Measurements from ENCODE around the gene BACH2.
"Not testable (repeated sequence)": the region's sequence is repeated elsewhere in the genome, so short reads cannot be mapped to it uniquely, and the experiment has no call there.

Gene BACH2

DNA sequence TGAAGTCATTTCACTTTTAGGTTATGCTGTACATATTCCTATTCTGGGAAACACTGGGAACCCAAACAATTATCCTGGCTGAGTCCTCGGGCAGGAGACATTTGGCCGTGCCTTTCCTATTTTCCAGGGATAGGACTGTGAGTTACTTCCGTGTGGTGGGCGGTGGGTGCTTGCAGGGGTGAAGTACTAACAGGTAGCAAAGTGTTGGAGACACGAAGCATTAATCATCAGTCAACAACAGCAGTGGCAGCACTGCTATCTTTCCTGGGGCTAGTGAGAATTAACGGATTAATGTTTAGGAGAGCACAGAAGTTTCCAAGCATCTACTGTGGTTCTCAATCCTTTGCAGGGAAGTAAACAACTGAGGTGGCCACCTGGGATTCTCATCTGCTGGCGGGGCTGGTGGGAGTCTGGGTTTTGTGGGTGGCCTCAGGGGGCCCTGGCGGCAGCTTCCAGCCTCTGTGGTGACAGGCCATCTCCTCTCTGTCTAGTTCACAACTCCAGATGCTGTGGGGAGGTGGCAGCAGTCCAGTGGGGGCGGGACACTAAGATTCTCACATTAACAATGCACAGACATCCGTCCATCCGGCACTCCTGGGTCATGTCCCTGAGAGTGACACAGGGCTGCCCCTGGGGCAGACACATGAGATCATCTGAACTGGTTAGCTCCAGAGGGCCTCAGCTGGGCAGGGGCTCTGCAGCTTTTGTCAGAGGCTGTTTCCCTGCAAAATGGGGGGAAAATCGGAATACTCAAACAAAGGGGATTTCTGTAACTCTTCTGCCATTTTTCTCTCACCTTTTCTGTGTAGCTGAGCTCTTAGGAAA, 311.5 kb downstream of the BACH2 start:
- no peak for DNase-seq

DNA sequence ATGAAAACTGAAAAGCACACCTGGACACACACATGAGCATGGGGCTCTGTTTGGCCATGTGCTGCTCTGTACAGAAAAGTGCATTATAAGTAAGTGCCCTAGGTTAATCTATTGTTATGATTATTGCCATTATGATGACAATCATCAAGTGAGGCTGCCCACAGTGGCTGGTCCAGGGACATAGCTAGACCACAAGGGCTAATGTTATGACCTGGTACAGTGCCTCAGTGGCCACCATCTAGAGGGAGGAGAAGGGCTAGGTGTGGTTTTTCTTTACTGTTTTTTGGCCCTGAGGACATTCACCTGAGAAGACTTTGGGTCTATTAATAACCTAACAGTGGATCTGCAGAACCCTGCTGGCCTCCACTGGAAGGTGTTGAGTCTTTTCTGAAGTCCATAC, 316.3 kb downstream of the BACH2 start:
- no peak for DNase-seq

DNA sequence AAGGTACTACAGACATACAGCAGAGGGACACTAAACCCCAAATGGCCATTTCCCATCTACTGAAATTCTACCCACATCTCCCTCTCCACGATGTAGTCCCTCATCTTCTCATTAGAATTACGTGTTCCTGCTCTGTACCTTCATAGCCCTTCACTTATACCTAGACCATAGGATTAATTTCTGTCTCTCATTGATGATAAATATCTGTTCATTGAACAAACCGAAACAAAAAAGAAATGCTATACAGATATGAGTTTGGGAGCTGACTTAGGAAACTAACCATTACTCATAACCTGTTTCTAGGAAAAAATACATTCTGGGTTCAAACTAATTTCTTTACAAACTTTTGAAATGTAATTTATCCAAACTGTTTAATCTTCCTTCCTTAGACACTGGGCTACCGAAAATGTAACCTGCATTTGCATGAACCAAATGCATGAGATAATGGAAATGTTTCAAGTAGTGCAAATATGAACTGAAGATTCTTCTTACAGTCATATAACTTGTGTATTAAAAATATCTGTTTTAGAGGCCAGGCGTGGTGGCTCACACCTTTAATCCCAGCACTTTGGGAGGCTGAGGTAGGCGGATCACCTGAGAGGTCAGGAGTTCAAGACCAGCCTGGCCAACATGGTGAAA, 317.0 kb downstream of the BACH2 start:
- DNase-seq, result no peak

DNA sequence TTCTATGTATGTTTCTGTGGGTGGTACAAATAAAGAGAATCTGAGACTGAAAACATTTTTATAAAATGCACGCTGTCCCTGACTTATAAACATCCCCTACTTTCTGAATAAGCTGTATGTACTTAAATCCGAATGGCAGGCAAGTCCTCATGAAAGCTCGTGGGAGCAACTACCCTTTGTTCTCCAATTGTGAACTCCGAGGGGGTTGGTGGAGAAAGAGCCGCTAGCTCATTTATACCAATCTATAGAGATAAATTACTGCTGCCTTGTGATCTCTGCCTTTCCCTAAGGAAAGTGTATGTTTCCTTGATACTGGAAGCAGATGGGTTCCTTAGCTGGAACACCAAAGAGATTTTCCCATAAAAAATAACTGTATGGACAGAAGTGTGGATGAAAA, 317.9 kb downstream of the BACH2 start:
- no peak for DNase-seq

DNA sequence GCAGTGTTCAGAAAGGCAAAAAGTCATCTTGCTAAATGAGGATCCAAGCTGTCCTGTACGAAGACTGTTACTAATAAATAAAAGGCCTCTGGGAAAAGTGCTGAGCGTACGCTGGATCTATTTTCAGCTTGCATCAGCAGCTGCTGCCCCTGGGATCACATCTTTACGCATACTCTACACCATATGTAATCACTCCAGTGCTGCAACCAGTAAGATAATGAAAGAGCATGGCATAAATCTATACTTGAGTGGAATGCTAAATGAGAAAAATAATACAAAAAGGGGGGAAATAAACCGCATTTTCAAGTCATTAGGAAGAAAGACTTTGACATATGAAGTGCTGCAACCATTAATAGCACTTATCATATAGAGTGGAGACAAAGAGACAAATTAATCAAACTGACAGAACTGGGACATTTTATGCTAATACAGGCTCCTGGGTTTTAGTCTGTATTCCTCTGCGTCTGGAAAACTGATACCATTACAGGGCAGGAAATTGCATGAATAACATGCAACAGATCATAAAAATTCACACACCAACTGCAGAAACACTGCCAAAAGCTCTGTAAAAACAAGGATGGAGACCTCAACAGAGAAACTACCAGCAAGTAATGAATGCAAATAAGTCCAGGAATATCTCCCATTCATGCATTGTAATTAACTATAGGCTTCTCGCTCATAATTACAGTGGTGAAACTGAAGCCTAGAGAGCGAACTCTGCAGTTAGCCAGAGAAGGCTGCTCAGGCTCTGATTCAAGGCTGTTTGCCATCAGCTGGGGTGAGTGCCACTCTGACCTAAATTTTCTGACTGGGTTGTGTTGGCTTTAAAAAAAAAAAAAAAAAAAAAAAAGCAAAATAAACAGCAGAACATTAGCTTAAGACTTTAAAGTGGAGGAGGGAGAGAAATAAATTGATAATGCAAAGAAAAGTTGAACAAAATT, 318.6 kb downstream of the BACH2 start:
- DNase-seq, result no peak

DNA sequence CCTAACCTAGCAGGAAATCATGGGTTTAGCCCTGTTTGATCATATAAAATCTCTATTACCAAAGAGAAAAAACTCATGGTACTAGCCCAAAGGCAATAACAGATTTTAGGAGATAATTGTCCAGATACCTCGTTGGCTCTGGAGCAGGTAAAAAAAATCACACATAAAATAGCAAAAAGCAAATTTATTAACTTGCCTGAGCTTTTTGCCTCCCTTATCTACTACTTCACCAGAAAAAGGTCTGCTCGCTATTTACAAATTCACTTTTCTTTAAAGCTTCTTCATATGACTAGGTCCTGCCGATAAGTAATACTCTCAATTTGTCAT, 320.0 kb downstream of the BACH2 start:
- DNase-seq, result no peak

DNA sequence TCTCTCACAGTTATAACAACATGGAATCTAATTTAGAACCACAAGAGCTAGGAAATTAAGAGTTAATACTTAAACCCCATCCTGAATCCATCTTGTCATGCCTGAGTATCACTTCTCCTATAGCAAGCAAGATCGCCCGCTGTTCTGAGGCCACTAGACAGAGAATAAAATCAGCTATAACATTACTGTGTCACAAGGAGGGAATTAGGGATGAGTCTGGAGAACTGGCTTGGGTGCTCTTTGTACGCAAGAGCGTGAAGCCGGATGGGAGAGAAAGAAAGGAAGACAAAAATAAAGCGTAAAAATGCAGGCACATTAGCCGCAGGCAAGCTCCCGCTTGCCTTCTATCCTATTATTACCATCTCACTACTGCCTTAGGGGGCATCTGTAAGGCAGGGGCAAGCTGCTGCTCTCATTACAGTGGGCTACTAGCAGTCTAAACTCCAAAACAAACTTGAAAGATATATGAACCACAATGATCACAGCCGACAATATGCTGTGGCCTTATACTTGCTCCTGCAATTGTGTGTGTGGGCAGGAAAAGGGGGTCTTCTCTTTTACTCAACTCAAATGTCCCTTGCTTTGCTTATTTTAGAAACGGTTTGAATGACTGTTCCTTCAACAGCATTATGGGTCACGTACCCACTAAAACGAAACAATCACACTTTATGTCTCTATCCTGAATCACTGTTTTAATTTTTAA, 320.5 kb downstream of the BACH2 start:
- no peak for DNase-seq

DNA sequence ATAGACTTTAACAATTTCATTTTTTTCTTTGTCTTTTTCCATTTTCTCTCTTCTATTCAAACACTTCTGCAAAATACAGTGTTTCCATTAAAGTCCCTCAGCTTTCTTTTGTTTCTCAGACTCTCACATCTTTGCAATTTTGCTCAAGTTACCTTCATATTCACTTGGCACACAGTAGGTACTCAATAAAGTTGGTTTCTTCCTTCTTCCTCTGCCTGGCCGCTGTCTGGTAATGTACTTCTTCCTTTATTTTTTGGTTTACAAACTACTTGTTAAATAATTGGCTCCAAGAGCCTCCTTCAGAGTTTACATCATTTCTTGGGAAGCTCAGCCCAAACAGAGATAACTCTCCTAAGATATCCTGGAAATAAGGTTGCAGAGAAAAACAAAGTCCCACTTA, 321.3 kb downstream of the BACH2 start:
- no peak for DNase-seq

DNA sequence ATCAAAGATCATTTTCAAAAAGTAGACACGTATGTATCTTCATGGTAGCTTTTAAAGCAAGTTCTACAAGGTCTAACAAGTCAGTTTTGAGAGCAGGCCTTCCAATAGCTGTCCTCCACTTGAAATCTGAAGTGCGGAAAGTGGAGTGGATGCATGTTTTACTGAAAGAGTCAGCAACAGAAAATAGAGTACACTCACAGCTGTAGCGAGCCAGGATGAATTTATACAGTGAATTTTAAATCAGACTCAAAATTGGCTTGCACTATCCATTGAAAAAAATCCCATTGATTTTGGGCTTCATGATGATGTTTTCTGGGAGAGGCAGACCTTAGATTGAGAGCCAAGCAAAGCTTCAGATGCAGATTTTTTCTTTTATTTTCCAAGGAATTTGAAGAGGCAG, 321.8 kb downstream of the BACH2 start:
- DNase-seq, result no peak

DNA sequence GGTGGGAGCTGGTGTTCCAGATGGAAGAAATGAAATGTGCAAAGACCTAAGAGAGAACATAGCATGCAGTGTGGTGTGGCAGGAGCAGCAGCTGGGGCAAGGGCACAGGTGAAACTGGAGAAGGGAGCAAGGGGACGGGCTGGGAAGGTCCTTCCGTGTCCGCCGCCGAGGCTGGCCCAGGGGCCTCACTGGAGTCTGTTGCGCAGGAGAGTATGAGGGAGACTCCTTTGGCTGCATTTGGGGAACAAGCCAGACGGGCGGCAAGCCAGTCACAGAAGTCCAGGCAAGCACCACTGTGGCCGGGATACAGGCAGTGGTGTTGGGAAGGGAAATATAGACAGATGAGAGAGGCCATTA, 324.6 kb downstream of the BACH2 start:
- no peak for DNase-seq

DNA sequence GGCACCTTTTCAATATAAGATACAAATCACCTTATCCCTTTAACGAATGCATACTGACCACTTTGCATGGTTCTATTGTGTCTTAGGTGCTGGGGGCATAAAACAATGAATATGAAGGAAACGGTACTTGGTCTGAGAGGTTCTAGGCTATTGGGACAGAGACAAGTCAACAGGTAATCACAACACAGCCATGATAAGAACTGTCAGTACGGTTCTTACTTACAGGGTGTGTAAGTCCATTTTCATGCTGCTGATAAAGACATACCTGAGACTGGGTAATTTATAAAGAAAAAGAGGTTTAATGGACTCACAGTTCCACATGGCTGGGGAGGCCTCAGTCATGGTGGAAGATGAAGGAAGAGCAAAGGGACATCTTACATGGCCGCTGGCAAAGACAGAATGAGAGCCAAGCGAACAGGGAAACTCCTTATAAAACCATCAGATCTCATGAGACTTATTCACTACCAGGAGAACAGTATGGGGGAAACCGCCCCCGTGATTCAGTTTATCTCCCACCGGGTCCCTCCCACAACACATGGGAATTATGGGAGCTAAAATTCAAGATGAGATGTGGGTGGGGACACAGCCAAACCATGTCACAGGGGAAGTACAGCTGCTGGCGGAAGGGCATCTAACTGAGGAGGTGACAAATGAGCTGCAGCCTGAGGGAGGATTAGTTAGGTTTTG, 325.2 kb downstream of the BACH2 start:
- not testable (repeated sequence) for DNase-seq

DNA sequence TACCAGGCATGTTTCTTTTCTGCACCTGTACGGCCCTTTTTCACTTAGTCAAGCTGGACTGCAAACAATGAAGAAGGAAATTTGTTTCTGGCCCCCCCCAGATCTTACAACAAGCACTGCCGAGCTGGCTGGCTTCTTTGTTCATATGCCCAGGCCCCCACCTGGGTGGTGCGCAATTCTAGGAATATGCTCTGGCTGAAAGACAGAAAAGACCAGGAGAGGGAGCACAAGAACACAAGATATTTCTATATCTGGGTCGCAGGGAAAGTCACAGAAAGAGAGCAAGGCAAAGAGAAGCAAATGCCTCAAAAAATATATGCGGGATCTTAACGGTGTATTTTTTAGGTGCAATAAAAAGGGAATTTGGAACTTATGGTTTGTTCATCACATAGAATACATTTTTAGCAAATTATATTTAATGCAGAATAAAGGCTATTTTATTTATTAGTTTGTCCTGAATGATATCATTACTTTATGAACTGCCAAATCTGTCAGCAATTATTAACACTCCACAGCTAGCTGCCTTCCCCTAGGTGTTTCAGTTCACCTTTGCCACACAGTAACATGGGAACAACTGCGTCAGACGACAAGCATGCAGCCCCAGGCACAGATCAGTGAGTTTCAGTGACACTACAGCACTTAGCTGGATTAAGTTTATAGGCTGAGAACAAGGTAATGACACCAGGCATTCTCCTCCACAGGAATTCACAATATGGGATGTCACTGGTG, 325.9 kb downstream of the BACH2 start:
- peak in 1 of 2 experiments; percentile 60 for DNase-seq

DNA sequence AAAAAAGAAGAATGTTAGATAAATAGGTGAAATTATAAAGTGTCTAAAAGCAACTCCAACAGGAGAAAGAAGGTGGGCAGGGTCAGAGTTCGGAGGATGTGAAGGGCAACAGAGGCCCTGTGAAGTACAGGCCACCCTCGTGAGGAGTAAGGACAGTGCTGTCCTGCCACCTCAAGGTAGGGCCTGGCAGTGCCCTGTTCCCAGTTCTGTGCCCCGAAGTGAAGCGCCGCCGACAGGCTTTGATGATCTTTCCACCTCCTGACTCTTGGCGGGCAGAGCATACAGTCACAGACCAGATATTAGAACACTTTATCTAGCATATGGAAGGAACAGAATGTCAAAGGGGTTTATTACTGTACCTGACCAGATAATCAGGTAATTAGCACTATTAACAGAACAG, 326.6 kb downstream of the BACH2 start:
- no peak for DNase-seq

DNA sequence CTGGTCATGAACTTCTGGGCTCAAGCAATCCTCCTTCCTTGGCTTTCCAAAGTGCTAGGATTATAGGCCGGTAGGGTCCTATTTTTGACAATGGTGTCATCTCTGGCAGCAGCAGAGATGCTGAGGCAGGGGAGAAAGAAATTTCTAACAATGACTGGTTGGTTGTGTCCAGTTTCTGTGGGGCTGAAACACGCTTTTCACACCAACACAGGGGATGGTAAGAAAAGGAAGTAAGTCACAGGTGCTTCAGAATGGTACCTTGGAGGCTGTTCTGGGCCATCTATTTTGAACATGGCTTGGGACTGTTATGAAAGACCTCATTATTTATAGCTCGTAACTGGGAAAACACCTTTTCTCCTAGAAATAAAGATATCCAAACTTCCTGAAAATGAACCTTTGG, 329.7 kb downstream of the BACH2 start:
- DNase-seq, result no peak

DNA sequence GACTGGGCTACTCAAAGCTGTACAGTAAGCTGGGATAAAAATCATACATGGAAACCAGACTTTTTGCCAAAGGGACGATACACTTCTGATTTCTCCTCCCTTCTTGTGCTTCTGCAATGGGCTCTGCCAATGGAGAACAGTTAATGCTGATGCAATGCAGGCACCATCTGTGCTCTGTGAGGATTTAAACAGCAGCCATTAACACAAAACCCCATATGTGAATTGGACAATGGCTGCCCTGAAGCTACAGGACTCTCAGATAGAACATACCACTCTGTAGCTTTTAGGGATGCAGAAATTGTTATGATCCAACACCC, 330.5 kb downstream of the BACH2 start:
- no peak for DNase-seq

DNA sequence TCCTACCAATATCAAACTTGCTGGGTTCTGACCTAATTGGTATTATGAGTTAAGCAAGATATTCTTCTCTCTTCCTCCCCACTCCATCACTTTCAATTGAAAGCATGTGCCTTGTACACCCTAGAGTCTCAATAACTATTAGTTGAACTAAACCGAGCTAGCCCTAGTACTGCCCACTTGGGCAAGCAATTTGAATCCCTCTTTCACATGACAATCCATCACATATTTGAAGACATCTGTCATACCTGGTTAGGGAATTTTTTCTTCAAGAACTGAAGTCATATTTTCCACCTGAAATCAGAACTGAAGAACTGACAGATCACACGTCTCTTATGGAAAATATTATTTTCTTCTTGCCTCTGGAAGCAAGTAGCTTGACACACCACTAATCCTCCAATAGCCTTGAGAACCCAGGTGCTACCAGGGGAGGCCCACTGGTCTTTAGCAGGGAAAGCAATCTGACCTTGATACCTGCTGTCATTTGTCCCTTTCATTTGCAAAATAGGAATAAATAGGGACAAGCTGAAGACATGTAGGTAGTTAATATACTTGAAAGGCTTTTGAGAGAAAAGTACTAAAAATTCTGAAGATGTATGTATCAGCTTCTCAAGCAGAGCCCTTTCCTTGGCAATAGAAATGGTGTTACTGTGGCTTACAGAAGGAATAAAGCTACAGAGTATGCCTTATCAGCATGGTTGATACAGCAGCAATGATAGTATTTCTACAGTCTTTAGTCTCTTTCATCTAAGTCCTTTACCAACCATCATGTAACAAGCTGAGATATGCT, 331.0 kb downstream of the BACH2 start:
- DNase-seq, result no peak

DNA sequence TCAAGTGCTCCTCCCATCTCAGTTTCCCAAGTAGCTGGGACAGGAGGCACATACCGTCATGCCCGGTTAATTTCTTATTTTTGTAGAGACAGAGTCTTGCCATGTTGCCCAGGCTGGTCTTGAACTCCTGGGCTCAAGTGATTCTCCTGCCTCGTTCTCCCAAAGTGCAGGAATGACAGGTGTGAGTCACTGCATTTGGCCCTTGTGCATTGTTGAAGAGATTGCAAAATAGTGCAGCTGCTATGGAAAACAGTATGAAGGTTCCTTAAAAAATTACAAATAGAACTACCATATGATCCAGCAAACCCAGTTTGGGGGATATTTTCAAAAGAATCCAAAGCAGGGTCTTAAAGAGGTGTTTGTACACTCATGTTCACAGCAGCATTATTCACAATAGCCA, 333.3 kb downstream of the BACH2 start:
- no peak for DNase-seq

DNA sequence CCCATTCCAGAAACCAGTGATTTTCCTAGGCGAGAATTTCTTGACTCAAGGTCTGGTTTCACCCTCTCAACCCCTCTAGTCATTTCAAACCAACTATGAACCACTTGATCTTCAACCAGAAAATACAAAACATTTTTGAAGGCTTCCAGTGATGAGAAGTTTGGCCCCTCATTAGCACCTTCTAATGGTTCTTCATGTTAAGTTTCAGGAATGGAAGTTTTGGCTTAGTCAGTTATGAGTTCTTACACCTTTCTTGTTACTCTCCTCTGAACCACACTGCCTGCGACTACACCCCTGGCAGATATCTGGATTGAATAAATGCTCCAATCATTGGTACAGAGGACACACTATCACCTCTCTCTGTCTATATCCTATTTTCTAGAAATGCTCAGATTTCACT, 335.2 kb downstream of the BACH2 start:
- no peak for DNase-seq

DNA sequence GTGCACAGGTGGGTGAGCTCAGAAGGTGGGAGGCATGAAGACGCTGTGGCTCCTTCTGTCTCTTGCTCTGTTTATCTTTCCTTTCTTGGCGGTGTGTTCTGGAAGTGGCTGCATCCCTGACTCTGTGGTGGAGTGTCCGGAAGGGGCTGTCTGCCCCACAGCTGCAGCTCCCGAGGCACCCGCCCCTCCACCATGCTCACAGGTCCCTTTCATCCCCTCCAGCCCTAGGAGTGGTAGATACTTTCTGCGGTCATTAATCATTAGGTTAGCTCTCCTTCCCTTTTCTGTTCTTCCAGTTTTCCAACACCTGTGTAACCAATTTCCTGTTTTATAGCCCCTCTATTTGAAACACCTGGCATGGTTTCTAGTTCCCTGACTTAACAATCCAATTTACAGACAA, 336.8 kb downstream of the BACH2 start:
- no peak for DNase-seq

DNA sequence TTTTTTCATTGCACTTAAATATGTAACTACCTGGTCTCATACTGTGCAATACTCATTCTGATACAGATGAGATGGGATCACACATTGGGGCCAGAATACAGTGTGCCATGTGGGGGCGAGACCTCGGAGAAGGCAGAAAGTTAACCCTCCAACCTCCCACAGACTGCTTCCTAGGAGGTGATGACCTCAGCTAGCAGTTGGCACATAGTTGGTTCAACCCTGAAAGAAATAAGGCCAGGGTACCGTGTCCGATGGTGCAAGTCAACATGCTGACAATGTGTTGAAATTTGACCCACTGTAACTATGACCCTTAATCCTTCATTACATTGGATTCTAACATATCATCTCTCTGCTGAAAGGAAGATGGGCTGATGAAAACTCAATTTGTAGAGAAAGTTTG, 340.5 kb downstream of the BACH2 start:
- DNase-seq, result no peak

DNA sequence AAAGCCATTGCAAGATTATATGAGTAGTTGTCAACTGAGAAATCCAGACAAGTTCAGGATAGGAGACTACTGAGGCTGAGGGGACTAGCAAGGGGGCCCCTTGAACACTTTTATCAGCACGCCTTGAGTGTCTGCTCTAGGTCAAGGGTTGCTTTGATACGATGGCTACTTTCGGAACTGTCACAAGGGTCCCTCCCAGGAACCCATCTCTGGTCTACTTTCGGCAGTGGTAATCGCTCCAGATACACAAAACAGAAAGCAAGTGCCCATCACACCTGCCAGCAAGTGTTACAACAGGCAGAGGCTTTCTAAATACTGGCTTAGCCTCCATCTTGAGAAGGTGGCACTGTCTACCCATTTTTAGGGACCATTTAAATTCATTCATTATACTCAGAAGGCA, 341.3 kb downstream of the BACH2 start:
- no peak for DNase-seq

All from SW 1271 (cell line).